Stimulated activated CD4-positive, alpha-beta T cell treated with anti-CD3 and anti-CD28 coated beads, Interleukin-15, amount 100 ng/mL, for 24 hours (primary cell): ENCODE data around the gene ADTRP.
"Not testable (repeated sequence)": the region's sequence is repeated elsewhere in the genome, so short reads cannot be mapped to it uniquely, and the experiment has no call there.

Source experiments
- DNase-seq: peaks from one replicate; pipeline ENCODE4 v3.0.0-alpha.2; 2020

ADTRP gene

GRCh38 chr6:11688425-11688709 lies 90.2 kb downstream of the ADTRP start:
- DNase-seq = no peak

GRCh38 chr6:11685481-11686093 lies 93.0 kb downstream of the ADTRP start:
- DNase-seq = no peak

GRCh38 chr6:11684901-11685480 lies 93.6 kb downstream of the ADTRP start:
- DNase-seq = no peak

- no peak for DNase-seq
Measured at GRCh38 chr6:11683871-11684270, 94.7 kb downstream of the ADTRP start.

- DNase-seq = no peak
Measured at GRCh38 chr6:11682561-11682975, 96.0 kb downstream of the ADTRP start.

GRCh38 chr6:11681770-11682169 lies 96.8 kb downstream of the ADTRP start:
- DNase-seq = no peak

- DNase-seq = no peak
Measured at GRCh38 chr6:11681357-11681756, 97.2 kb downstream of the ADTRP start.

- not testable (repeated sequence) for DNase-seq
Measured at GRCh38 chr6:11680479-11680878, 98.1 kb downstream of the ADTRP start.

GRCh38 chr6:11679099-11679498 lies 99.5 kb downstream of the ADTRP start:
- no peak for DNase-seq

GRCh38 chr6:11675601-11676000 lies 103.0 kb downstream of the ADTRP start:
- peak; percentile 18 for DNase-seq

- no peak for DNase-seq
Measured at GRCh38 chr6:11672669-11673068, 105.9 kb downstream of the ADTRP start.

GRCh38 chr6:11672256-11672655 lies 106.3 kb downstream of the ADTRP start:
- DNase-seq = no peak

GRCh38 chr6:11669696-11670095 lies 108.9 kb downstream of the ADTRP start:
- no peak for DNase-seq

- DNase-seq = no peak
Measured at GRCh38 chr6:11668455-11668854, 110.1 kb downstream of the ADTRP start.

- no peak for DNase-seq
Measured at GRCh38 chr6:11667876-11668275, 110.7 kb downstream of the ADTRP start.

GRCh38 chr6:11665604-11666326 lies 112.8 kb downstream of the ADTRP start:
- no peak for DNase-seq
